CD4-positive, CD25-positive, alpha-beta regulatory T cell (primary cell): ENCODE data around the gene ZNRF3. TPM values are rescaled to one million over a fixed set of nuclear protein-coding genes. Genes with fewer than 3 reads are reported as not detected.
A peak's percentile ranks its signal among the peaks of the same experiment; 100 is the strongest.

Experiments
- ATAC-seq, 2 donors: fragments of 150-1000 bp; cut with Tn5 transposase; one replicate each; pipeline ENCODE4 v1.10.0; 2021; ENCODE audit warnings: low read depth in 2 of 2, moderate number of reproducible peaks in 2 of 2, moderate library complexity in 1 of 2
- DNase-seq, 3 donors: peaks; one replicate each; pipeline versions ENCODE4 v3.0.0 to v3.0.0-alpha.2; 2012 to 2022; ENCODE audit warnings: mixed read lengths in 1 of 3
- H3K27ac ChIP-seq: one replicate; pipeline ENCODE4 v1.7.0; 2013; ENCODE audit warnings: mild to moderate bottlenecking, low read length; ENCODE audit not compliant: insufficient read depth, poor library complexity, severe bottlenecking
- H3K27me3 ChIP-seq: one replicate; pipeline ENCODE4 v1.7.0; 2013; ENCODE audit warnings: low read length; ENCODE audit not compliant: control insufficient read depth, insufficient read depth
- H3K36me3 ChIP-seq: one replicate; pipeline ENCODE4 v1.7.0; 2013; ENCODE audit warnings: mild to moderate bottlenecking, low read length, moderate library complexity; ENCODE audit not compliant: control insufficient read depth, insufficient read depth
- H3K4me1 ChIP-seq: 2 replicates; pipeline ENCODE4 v1.7.0; 2013; ENCODE audit warnings: mild to moderate bottlenecking, low read length; ENCODE audit not compliant: insufficient read depth, control insufficient read depth, poor library complexity, severe bottlenecking
- H3K4me3 ChIP-seq: one replicate; pipeline ENCODE4 v1.7.0; 2013; ENCODE audit warnings: low read depth, mild to moderate bottlenecking, low read length, moderate library complexity
- H3K9me3 ChIP-seq, 2 experiments: 1 replicate in 1 of 2; 2 replicates in 1 of 2; pipeline ENCODE4 v1.7.0; 2013; ENCODE audit warnings: low read length in 2 of 2, mild to moderate bottlenecking in 1 of 2, moderate library complexity in 1 of 2; ENCODE audit not compliant: control insufficient read depth in 2 of 2
- H3K27ac Mint-ChIP-seq, 3 donors: one replicate each; pipeline ENCODE4 v1.8.0; 2020 to 2022; ENCODE audit warnings: mild to moderate bottlenecking in 3 of 3, mixed read lengths in 3 of 3, moderate library complexity in 2 of 3
- H3K27me3 Mint-ChIP-seq: one replicate; pipeline ENCODE4 v1.8.0; 2022; ENCODE audit warnings: mild to moderate bottlenecking, mixed read lengths
- H3K36me3 Mint-ChIP-seq: one replicate; pipeline ENCODE4 v1.8.0; 2020; ENCODE audit warnings: mixed read lengths
- H3K4me1 Mint-ChIP-seq, 4 donors: one replicate each; pipeline ENCODE4 v1.8.0; 2020 to 2022; ENCODE audit warnings: mixed read lengths in 4 of 4, mild to moderate bottlenecking in 1 of 4
- H3K4me3 Mint-ChIP-seq, 4 donors: one replicate each; pipeline ENCODE4 v1.8.0; 2020 to 2022; ENCODE audit warnings: mild to moderate bottlenecking in 4 of 4, mixed read lengths in 4 of 4, moderate library complexity in 3 of 4
- H3K9me3 Mint-ChIP-seq, 7 donors: one replicate each; pipeline ENCODE4 v1.8.0; 2020 to 2022; ENCODE audit warnings: mixed read lengths in 7 of 7, mild to moderate bottlenecking in 3 of 7, moderate library complexity in 2 of 7
- polyA plus RNA-seq, 4 donors: library from polyadenylated mRNA; unstranded; fragments of 300-500 nt; fragmentation: Illumina TruSeq; gene quantifications; one replicate each; pipeline ENCODE4 v1.2.3, GENCODE V29; 2021
- total RNA-seq: library from RNA; stranded (reverse); gene quantifications from one replicate; pipeline ENCODE4 v1.2.3, GENCODE V29; 2022

Gene ZNRF3
- total and polyA plus RNA-seq, 5 donors from 2014 or later = 0.06 to 0.35 (median 0.24) TPM

GRCh38 chr22:29089507-29089906, 206.1 kb downstream of the ZNRF3 start:
- Mint-ChIP-seq H3K9me3 (peaks cover 0 to 2% (median 0%) of the 10 kb centered on the region in 7 donors), H3K27me3 (peaks cover 38% of the 10 kb centered on the region), H3K4me1 (peaks cover 0 to 2% (median 0%) of the 10 kb centered on the region in 4 donors), H3K4me3 (no peak overlapping the region), H3K36me3 (no peaks in the 10 kb centered on the region), H3K27ac (peak overlapping the region in 1 of 3 donors; percentile 30)
- H3K27me3 ChIP-seq = peaks cover 7% of the 10 kb centered on the region
- no peak overlapping the region for H3K4me3 ChIP-seq
- ATAC-seq = no peak
- H3K36me3 ChIP-seq = no peaks in the 10 kb centered on the region
- no peak overlapping the region for H3K27ac ChIP-seq
- DNase-seq = no peak
- H3K9me3 ChIP-seq = no peaks in the 10 kb centered on the region
- H3K4me1 ChIP-seq = no peaks in the 10 kb centered on the region

GRCh38 chr22:29090039-29090438, 206.7 kb downstream of the ZNRF3 start:
- no peak for ATAC-seq
- Mint-ChIP-seq H3K27me3 (peaks cover 37% of the 10 kb centered on the region), H3K4me1 (peaks cover 0 to 2% (median 0%) of the 10 kb centered on the region in 4 donors), H3K4me3 (no peak overlapping the region), H3K9me3 (peaks cover 0 to 2% (median 0%) of the 10 kb centered on the region in 7 donors), H3K27ac (no peak overlapping the region), H3K36me3 (no peaks in the 10 kb centered on the region)
- Histone ChIP-seq H3K36me3 (no peaks in the 10 kb centered on the region), H3K27ac (no peak overlapping the region), H3K27me3 (peaks cover 9% of the 10 kb centered on the region), H3K9me3 (no peaks in the 10 kb centered on the region), H3K4me1 (no peaks in the 10 kb centered on the region), H3K4me3 (no peak overlapping the region)
- DNase-seq = no peak

- Mint-ChIP-seq H3K27ac (no peak overlapping the region), H3K27me3 (peaks cover 33% of the 10 kb centered on the region), H3K4me1 (peaks cover 0 to 2% (median 0%) of the 10 kb centered on the region in 4 donors), H3K4me3 (no peak overlapping the region), H3K9me3 (peaks cover 0 to 2% (median 0%) of the 10 kb centered on the region in 7 donors), H3K36me3 (no peaks in the 10 kb centered on the region)
- no peak overlapping the region for H3K4me3 ChIP-seq
- peaks cover 10% of the 10 kb centered on the region for H3K27me3 ChIP-seq
- no peak overlapping the region for H3K27ac ChIP-seq
- no peaks in the 10 kb centered on the region for H3K36me3 ChIP-seq
- H3K9me3 ChIP-seq = no peaks in the 10 kb centered on the region
- ATAC-seq (no peak), DNase-seq (no peak)
- no peaks in the 10 kb centered on the region for H3K4me1 ChIP-seq
These were observed 208.9 kb downstream of the ZNRF3 start for GRCh38 chr22:29092243-29092642.

GRCh38 chr22:29093030-29093429, 209.7 kb downstream of the ZNRF3 start:
- Histone ChIP-seq H3K36me3 (no peaks in the 10 kb centered on the region), H3K27me3 (peaks cover 10% of the 10 kb centered on the region), H3K9me3 (no peaks in the 10 kb centered on the region), H3K4me1 (no peaks in the 10 kb centered on the region), H3K27ac (no peak overlapping the region), H3K4me3 (no peak overlapping the region)
- H3K4me3 Mint-ChIP-seq = no peak overlapping the region
- DNase-seq (no peak), ATAC-seq (no peak)
- H3K4me1 Mint-ChIP-seq = peaks cover 0 to 2% (median 0%) of the 10 kb centered on the region in 4 donors
- H3K27me3 Mint-ChIP-seq = peaks cover 34% of the 10 kb centered on the region
- no peak overlapping the region for H3K27ac Mint-ChIP-seq
- H3K9me3 Mint-ChIP-seq = peaks cover 0 to 2% (median 0%) of the 10 kb centered on the region in 7 donors
- no peaks in the 10 kb centered on the region for H3K36me3 Mint-ChIP-seq

GRCh38 chr22:29093501-29094300, 210.3 kb downstream of the ZNRF3 start:
- H3K27ac Mint-ChIP-seq = no peak overlapping the region
- peak overlapping the region in 1 of 4 donors; percentile 52 for H3K4me3 Mint-ChIP-seq
- H3K36me3 Mint-ChIP-seq = no peaks in the 10 kb centered on the region
- H3K4me1 ChIP-seq = no peaks in the 10 kb centered on the region
- H3K27me3 Mint-ChIP-seq = peaks cover 31% of the 10 kb centered on the region
- DNase-seq (no peak), ATAC-seq (no peak)
- H3K27ac ChIP-seq = no peak overlapping the region
- H3K27me3 ChIP-seq = peaks cover 10% of the 10 kb centered on the region
- H3K9me3 ChIP-seq = no peaks in the 10 kb centered on the region
- H3K9me3 Mint-ChIP-seq = peaks cover 0 to 2% (median 0%) of the 10 kb centered on the region in 7 donors
- H3K4me3 ChIP-seq = no peak overlapping the region
- H3K4me1 Mint-ChIP-seq = peaks cover 0 to 2% (median 0%) of the 10 kb centered on the region in 4 donors
- no peaks in the 10 kb centered on the region for H3K36me3 ChIP-seq

GRCh38 chr22:29095459-29095858, 212.1 kb downstream of the ZNRF3 start:
- Mint-ChIP-seq H3K9me3 (peaks cover 0 to 2% (median 0%) of the 10 kb centered on the region in 7 donors), H3K27me3 (peaks cover 33% of the 10 kb centered on the region), H3K4me1 (peaks cover 0 to 2% (median 0%) of the 10 kb centered on the region in 4 donors), H3K36me3 (no peaks in the 10 kb centered on the region), H3K27ac (no peak overlapping the region), H3K4me3 (no peak overlapping the region)
- ATAC-seq (no peak), DNase-seq (no peak)
- H3K36me3 ChIP-seq = no peaks in the 10 kb centered on the region
- peaks cover 11% of the 10 kb centered on the region for H3K27me3 ChIP-seq
- H3K9me3 ChIP-seq = no peaks in the 10 kb centered on the region
- no peak overlapping the region for H3K27ac ChIP-seq
- no peak overlapping the region for H3K4me3 ChIP-seq
- H3K4me1 ChIP-seq = no peaks in the 10 kb centered on the region

- H3K27me3 Mint-ChIP-seq = peaks cover 26% of the 10 kb centered on the region
- no peak overlapping the region for H3K27ac Mint-ChIP-seq
- DNase-seq (no peak), ATAC-seq (no peak)
- Histone ChIP-seq H3K27ac (no peak overlapping the region), H3K4me1 (no peaks in the 10 kb centered on the region), H3K4me3 (no peak overlapping the region), H3K27me3 (peaks cover 10% of the 10 kb centered on the region), H3K9me3 (no peaks in the 10 kb centered on the region), H3K36me3 (no peaks in the 10 kb centered on the region)
- no peaks in the 10 kb centered on the region for H3K9me3 Mint-ChIP-seq
- no peak overlapping the region for H3K4me3 Mint-ChIP-seq
- H3K4me1 Mint-ChIP-seq = no peaks in the 10 kb centered on the region
- no peaks in the 10 kb centered on the region for H3K36me3 Mint-ChIP-seq
These were observed 213.6 kb downstream of the ZNRF3 start for GRCh38 chr22:29096736-29097669.
